Liver (tissue), 9 donors: ENCODE data around the gene C19orf44. TPM values are rescaled to one million over a fixed set of nuclear protein-coding genes. Genes with fewer than 3 reads are reported as not detected.

Experiments used
- DNase-seq: peaks from one replicate; pipeline ENCODE4 v3.0.0-alpha.2; 2017; ENCODE audit warnings: low spot score
- H3K27ac ChIP-seq, 2 donors: one replicate each; pipeline ENCODE4 v1.7.0; 2013; ENCODE audit warnings: inconsistent platforms in 2 of 2, low read length in 2 of 2, control low read depth in 1 of 2, low read depth in 1 of 2, mild to moderate bottlenecking in 1 of 2
- H3K27me3 ChIP-seq, 4 donors: one replicate each; pipeline versions ENCODE4 v1.6.1 to v1.7.0; 2013; ENCODE audit warnings: low read length in 3 of 4, inconsistent platforms in 1 of 4, mild to moderate bottlenecking in 1 of 4, moderate library complexity in 1 of 4; ENCODE audit not compliant: control insufficient read depth in 4 of 4, insufficient read depth in 4 of 4
- H3K36me3 ChIP-seq, 4 donors: one replicate each; pipeline versions ENCODE4 v1.6.1 to v1.7.0; 2013; ENCODE audit warnings: low read length in 3 of 4, mild to moderate bottlenecking in 3 of 4, low read depth in 1 of 4, moderate library complexity in 1 of 4; ENCODE audit not compliant: control insufficient read depth in 4 of 4, insufficient read depth in 3 of 4
- H3K4me1 ChIP-seq, 4 donors: one replicate each; pipeline versions ENCODE4 v1.6.1 to v1.7.0; 2013; ENCODE audit warnings: low read length in 3 of 4, mild to moderate bottlenecking in 3 of 4, moderate library complexity in 1 of 4; ENCODE audit not compliant: control insufficient read depth in 4 of 4, insufficient read depth in 4 of 4
- H3K4me3 ChIP-seq, 3 donors: one replicate each; pipeline versions ENCODE4 v1.6.1 to v1.7.0; 2013; ENCODE audit warnings: low read length in 3 of 3, control low read depth in 1 of 3, low read depth in 1 of 3, mild to moderate bottlenecking in 1 of 3
- H3K9ac ChIP-seq, 2 donors: one replicate each; pipeline ENCODE4 v1.7.0; 2013; ENCODE audit warnings: low read length in 2 of 2, mild to moderate bottlenecking in 2 of 2, moderate library complexity in 2 of 2, control low read depth in 1 of 2, low read depth in 1 of 2
- H3K9me3 ChIP-seq, 4 donors: one replicate each; pipeline versions ENCODE4 v1.6.1 to v1.7.0; 2013; ENCODE audit warnings: low read length in 3 of 4; ENCODE audit not compliant: control insufficient read depth in 4 of 4
- EGR1 ChIP-seq, 2 donors: IDR thresholded peaks; 2 replicates each; pipeline ENCODE4 v1.6.1; 2016 to 2018; ENCODE audit warnings: antibody characterized with exemption in 2 of 2, low read depth in 2 of 2
- FOXA1 ChIP-seq: IDR thresholded peaks from 2 replicates; pipeline ENCODE4 v1.6.1; 2016; ENCODE audit warnings: antibody characterized with exemption
- FOXA2 ChIP-seq: IDR thresholded peaks from 2 replicates; pipeline ENCODE4 v1.6.1; 2016; ENCODE audit warnings: antibody characterized with exemption
- GABPA ChIP-seq, 2 donors: IDR thresholded peaks in 1 of 2; conservative IDR thresholded peaks in 1 of 2; 2 replicates each; pipeline ENCODE4 v1.6.1; 2016; ENCODE audit warnings: antibody characterized with exemption in 2 of 2, mild to moderate bottlenecking in 1 of 2, moderate library complexity in 1 of 2
- HNF4A ChIP-seq, 2 donors: conservative IDR thresholded peaks; 2 replicates each; pipeline ENCODE4 v1.6.1; 2016; ENCODE audit warnings: antibody characterized with exemption in 2 of 2, mild to moderate bottlenecking in 2 of 2
- JUND ChIP-seq, 2 donors: IDR thresholded peaks; 2 replicates each; pipeline ENCODE4 v1.6.1; 2016; ENCODE audit warnings: antibody characterized with exemption in 2 of 2
- NR2F2 ChIP-seq: IDR thresholded peaks from 2 replicates; pipeline ENCODE4 v1.6.1; 2016; ENCODE audit warnings: antibody characterized with exemption
- RXRA ChIP-seq, 2 donors: IDR thresholded peaks; 2 replicates each; pipeline ENCODE4 v1.6.1; 2017 to 2018; ENCODE audit warnings: antibody characterized with exemption in 2 of 2, mild to moderate bottlenecking in 1 of 2
- SP1 ChIP-seq: IDR thresholded peaks from 2 replicates; pipeline ENCODE4 v1.6.1; 2018; ENCODE audit warnings: antibody characterized with exemption, mild to moderate bottlenecking
- TAF1 ChIP-seq: conservative IDR thresholded peaks from 2 replicates; pipeline ENCODE4 v1.6.1; 2016; ENCODE audit warnings: antibody characterized with exemption, mild to moderate bottlenecking
- YY1 ChIP-seq: IDR thresholded peaks from 2 replicates; pipeline ENCODE4 v1.6.1; 2016; ENCODE audit warnings: antibody characterized with exemption, mild to moderate bottlenecking
- WGBS: extraction: QIAGEN DNeasy Blood & Tissue Kit; methylation state at CpG from one replicate; pipeline ENCODE4 v1.1.7; 2013; 5-methylcytosine and 5-hydroxymethylcytosine counted together
- polyA plus RNA-seq, 2 donors: library from polyadenylated mRNA; stranded (reverse) in 1 of 2; unstranded in 1 of 2; fragments of 200-250 nt in 1 of 2; fragments of >200 nt in 1 of 2; fragmentation: Nextera tagmentation in 1 of 2; extraction: Ambion mirVana in 1 of 2; gene quantifications; one replicate each; pipeline versions ENCODE4 v1.2.1 to v1.2.3, GENCODE V29; 2013 to 2015
- total RNA-seq, 2 donors: library from RNA; depleted of rRNA; stranded (reverse); fragments of >200 nt; gene quantifications; one replicate each; pipeline ENCODE4 v1.2.3, GENCODE V29; 2014
- TF ChIP-seq, protein P1 (sequence below): IDR thresholded peaks from 2 replicates; pipeline ENCODE4 v1.6.1; 2016; ENCODE audit warnings: antibody characterized with exemption
- TF ChIP-seq, protein P2 (sequence below): IDR thresholded peaks from 2 replicates; pipeline ENCODE4 v1.6.1; 2016; ENCODE audit warnings: antibody characterized with exemption, mild to moderate bottlenecking
- donor health status: healthy.
- donor health status: healthy.
- donor health status: healthy.
- donor health status: healthy.
- donor health status: healthy.

C19orf44 gene
- total and polyA plus RNA-seq, 4 donors = 0.89 to 3.0 (median 1.3) TPM

DNA sequence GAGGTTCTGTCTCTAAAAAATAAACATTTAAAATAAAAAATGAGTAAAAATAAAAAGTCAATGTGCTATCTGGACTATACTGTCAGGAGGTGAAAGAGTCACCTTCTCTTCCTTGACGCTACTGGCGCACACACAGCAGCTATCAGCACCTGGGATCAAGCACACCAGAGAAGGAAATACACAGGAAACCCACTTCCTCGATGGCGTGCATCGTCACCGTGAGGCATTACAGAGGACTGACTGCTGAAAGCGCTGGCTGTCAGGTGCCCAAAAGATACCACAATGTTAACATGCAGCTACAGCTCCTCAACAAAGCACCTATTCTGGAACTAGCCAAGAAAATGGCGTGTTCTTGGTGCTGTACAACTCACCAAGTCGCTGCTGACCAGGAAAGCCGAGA is 70.0 kb downstream of the C19orf44 start:
- Histone ChIP-seq H3K36me3 (peaks cover 14 to 57% (median 35%) of the 10 kb centered on the region in 4 donors), H3K27me3 (no peaks in the 10 kb centered on the region), H3K4me1 (peaks cover 2 to 8% (median 4%) of the 10 kb centered on the region in 4 donors), H3K27ac (no peak overlapping the region), H3K9me3 (no peaks in the 10 kb centered on the region), H3K4me3 (no peak overlapping the region), H3K9ac (no peak overlapping the region)
- DNase-seq = no peak
- TF ChIP-seq, protein P1, sequence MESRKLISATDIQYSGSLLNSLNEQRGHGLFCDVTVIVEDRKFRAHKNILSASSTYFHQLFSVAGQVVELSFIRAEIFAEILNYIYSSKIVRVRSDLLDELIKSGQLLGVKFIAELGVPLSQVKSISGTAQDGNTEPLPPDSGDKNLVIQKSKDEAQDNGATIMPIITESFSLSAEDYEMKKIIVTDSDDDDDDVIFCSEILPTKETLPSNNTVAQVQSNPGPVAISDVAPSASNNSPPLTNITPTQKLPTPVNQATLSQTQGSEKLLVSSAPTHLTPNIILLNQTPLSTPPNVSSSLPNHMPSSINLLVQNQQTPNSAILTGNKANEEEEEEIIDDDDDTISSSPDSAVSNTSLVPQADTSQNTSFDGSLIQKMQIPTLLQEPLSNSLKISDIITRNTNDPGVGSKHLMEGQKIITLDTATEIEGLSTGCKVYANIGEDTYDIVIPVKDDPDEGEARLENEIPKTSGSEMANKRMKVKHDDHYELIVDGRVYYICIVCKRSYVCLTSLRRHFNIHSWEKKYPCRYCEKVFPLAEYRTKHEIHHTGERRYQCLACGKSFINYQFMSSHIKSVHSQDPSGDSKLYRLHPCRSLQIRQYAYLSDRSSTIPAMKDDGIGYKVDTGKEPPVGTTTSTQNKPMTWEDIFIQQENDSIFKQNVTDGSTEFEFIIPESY = no peak
- TF ChIP-seq, protein P2, sequence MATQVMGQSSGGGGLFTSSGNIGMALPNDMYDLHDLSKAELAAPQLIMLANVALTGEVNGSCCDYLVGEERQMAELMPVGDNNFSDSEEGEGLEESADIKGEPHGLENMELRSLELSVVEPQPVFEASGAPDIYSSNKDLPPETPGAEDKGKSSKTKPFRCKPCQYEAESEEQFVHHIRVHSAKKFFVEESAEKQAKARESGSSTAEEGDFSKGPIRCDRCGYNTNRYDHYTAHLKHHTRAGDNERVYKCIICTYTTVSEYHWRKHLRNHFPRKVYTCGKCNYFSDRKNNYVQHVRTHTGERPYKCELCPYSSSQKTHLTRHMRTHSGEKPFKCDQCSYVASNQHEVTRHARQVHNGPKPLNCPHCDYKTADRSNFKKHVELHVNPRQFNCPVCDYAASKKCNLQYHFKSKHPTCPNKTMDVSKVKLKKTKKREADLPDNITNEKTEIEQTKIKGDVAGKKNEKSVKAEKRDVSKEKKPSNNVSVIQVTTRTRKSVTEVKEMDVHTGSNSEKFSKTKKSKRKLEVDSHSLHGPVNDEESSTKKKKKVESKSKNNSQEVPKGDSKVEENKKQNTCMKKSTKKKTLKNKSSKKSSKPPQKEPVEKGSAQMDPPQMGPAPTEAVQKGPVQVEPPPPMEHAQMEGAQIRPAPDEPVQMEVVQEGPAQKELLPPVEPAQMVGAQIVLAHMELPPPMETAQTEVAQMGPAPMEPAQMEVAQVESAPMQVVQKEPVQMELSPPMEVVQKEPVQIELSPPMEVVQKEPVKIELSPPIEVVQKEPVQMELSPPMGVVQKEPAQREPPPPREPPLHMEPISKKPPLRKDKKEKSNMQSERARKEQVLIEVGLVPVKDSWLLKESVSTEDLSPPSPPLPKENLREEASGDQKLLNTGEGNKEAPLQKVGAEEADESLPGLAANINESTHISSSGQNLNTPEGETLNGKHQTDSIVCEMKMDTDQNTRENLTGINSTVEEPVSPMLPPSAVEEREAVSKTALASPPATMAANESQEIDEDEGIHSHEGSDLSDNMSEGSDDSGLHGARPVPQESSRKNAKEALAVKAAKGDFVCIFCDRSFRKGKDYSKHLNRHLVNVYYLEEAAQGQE = no peak
- no peak for TF ChIP-seq EGR1 (IDR thresholded peaks at IDR 0.05; ENCODE audit: low read depth in 2 of 2)
- no peak for TF ChIP-seq JUND (IDR thresholded peaks at IDR 0.05)
- TF ChIP-seq SP1 = no peak
- TF ChIP-seq FOXA2 = no peak
- 84% methylated on average over 10 of the region's 10 CpGs for WGBS

GRCh38 chr19:16566702-16567101 is 70.5 kb downstream of the C19orf44 start:
- Histone ChIP-seq H3K4me3 (no peak overlapping the region), H3K9me3 (no peaks in the 10 kb centered on the region), H3K9ac (no peak overlapping the region), H3K27me3 (no peaks in the 10 kb centered on the region), H3K36me3 (peaks cover 14 to 53% (median 30%) of the 10 kb centered on the region in 4 donors), H3K27ac (no peak overlapping the region), H3K4me1 (peaks cover 5 to 13% (median 7%) of the 10 kb centered on the region in 4 donors)
- TF ChIP-seq GABPA (IDR thresholded peaks at IDR 0.05 in 1 of 2, conservative IDR thresholded peaks at IDR 0.05 in 1 of 2) (no peak), JUND (IDR thresholded peaks at IDR 0.05) (no peak), EGR1 (IDR thresholded peaks at IDR 0.05; ENCODE audit: low read depth in 2 of 2) (no peak), YY1 (no peak), FOXA1 (no peak), RXRA (IDR thresholded peaks at IDR 0.05) (no peak), NR2F2 (no peak), TAF1 (no peak), HNF4A (conservative IDR thresholded peaks at IDR 0.05) (no peak)
- TF ChIP-seq, protein P2 = no peak
- WGBS = 95% methylated on average over 5 of the region's 5 CpGs
- no peak for DNase-seq
